ENCODE measurements around the gene TBC1D2. TPM values are rescaled to one million over a fixed set of nuclear protein-coding genes. Genes with fewer than 3 reads are reported as not detected.

The TBC1D2 gene
- total and polyA plus RNA-seq, 2 of the 13 experiments (the other 11 are each of a cell fraction or from before 2014, with no cell fraction given), result 2.0 to 2.8 TPM

- no peak for TF ChIP-seq RERE (CRISPR knock-in tag; IDR thresholded peaks at IDR 0.05; ENCODE audit: low read depth)
- TF ChIP-seq ZNF44 (CRISPR knock-in tag; IDR thresholded peaks at IDR 0.05), result 0 out of 2 replicates have a peak, but pooled peaks have one; percentile 70
- no peak for TF ChIP-seq NCOA2 (CRISPR knock-in tag; IDR thresholded peaks at IDR 0.05)
- 0 out of 2 replicates have a peak, but pooled peaks have one; percentile 13 for TF ChIP-seq ZNF331 (CRISPR knock-in tag; IDR thresholded peaks at IDR 0.05)
- TF ChIP-seq NFRKB (IDR thresholded peaks at IDR 0.05), result no peak
- no peak for TF ChIP-seq HOXA9 (CRISPR knock-in tag; IDR thresholded peaks at IDR 0.05; ENCODE audit: borderline replicate concordance)
- no peak for TF ChIP-seq HOXA7 (CRISPR knock-in tag; IDR thresholded peaks at IDR 0.05)
- peak; percentile 82; the same call in 1 of the 2 replicates for TF ChIP-seq ZNF224 (CRISPR knock-in tag; IDR thresholded peaks at IDR 0.05)
- TF ChIP-seq POLR2A (IDR thresholded peaks at IDR 0.05; ENCODE audit: insufficient read depth in 1 of 2, low read depth in 2 of 2, low read length in 2 of 2), result peak; percentile 45 to 80; a peak in 3 of 4 replicates
- TF ChIP-seq TOE1 (CRISPR knock-in tag; IDR thresholded peaks at IDR 0.05), result no peak; the same call in 1 of the 2 replicates
- TF ChIP-seq KMT2A (CRISPR knock-in tag; IDR thresholded peaks at IDR 0.05), result peak; percentile 65; the same call in 1 of the 2 replicates
- TF ChIP-seq RFX5 (IDR thresholded peaks at IDR 0.05; ENCODE audit: low read depth, low read length), result no peak
- no peak for TF ChIP-seq FOXP1 (IDR thresholded peaks at IDR 0.05)
- TF ChIP-seq FOXP1 (CRISPR knock-in tag; IDR thresholded peaks at IDR 0.05), result no peak
- TF ChIP-seq, protein P1, sequence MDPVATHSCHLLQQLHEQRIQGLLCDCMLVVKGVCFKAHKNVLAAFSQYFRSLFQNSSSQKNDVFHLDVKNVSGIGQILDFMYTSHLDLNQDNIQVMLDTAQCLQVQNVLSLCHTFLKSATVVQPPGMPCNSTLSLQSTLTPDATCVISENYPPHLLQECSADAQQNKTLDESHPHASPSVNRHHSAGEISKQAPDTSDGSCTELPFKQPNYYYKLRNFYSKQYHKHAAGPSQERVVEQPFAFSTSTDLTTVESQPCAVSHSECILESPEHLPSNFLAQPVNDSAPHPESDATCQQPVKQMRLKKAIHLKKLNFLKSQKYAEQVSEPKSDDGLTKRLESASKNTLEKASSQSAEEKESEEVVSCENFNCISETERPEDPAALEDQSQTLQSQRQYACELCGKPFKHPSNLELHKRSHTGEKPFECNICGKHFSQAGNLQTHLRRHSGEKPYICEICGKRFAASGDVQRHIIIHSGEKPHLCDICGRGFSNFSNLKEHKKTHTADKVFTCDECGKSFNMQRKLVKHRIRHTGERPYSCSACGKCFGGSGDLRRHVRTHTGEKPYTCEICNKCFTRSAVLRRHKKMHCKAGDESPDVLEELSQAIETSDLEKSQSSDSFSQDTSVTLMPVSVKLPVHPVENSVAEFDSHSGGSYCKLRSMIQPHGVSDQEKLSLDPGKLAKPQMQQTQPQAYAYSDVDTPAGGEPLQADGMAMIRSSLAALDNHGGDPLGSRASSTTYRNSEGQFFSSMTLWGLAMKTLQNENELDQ (CRISPR knock-in tag; IDR thresholded peaks at IDR 0.05; ENCODE audit: borderline replicate concordance), result no peak
- TF ChIP-seq ARNT (IDR thresholded peaks at IDR 0.05), result no peak
- TF ChIP-seq ZNF446 (CRISPR knock-in tag; IDR thresholded peaks at IDR 0.05), result no peak
- TF ChIP-seq KLF12 (CRISPR knock-in tag; IDR thresholded peaks at IDR 0.05; ENCODE audit: borderline replicate concordance), result peak; percentile 29; the same call in 1 of the 2 replicates
- no peak for TF ChIP-seq TBL1XR1 (IDR thresholded peaks at IDR 0.05; ENCODE audit: borderline replicate concordance, low read length, partially characterized antibody)
- TF ChIP-seq ISL2 (CRISPR knock-in tag; IDR thresholded peaks at IDR 0.05), result no peak
- TF ChIP-seq ZNF160 (CRISPR knock-in tag; IDR thresholded peaks at IDR 0.05), result peak; percentile 84; the same call in 1 of the 2 replicates
- TF ChIP-seq ZNF607 (CRISPR knock-in tag; IDR thresholded peaks at IDR 0.05; ENCODE audit: borderline replicate concordance), result no peak; the same call in 1 of the 2 replicates
- no peak for TF ChIP-seq PLSCR1 (CRISPR knock-in tag; IDR thresholded peaks at IDR 0.05; ENCODE audit: borderline replicate concordance)
- no peak; the same call in none of the 2 replicates for TF ChIP-seq FOXA3 (CRISPR knock-in tag; IDR thresholded peaks at IDR 0.05)
Observed at GRCh38 chr9:98192503-98193335, 62.7 kb downstream of the TBC1D2 start, which contains the start of gene CORO2A (continued).

Measured in HepG2 (cell line).